ENCODE measurements around the gene TSPAN4. TPM values are rescaled to one million over a fixed set of nuclear protein-coding genes. Genes with fewer than 3 reads are reported as not detected.

TSPAN4 gene
- total RNA-seq, 1 donor from 2014 or later: 43.8 TPM

DNA sequence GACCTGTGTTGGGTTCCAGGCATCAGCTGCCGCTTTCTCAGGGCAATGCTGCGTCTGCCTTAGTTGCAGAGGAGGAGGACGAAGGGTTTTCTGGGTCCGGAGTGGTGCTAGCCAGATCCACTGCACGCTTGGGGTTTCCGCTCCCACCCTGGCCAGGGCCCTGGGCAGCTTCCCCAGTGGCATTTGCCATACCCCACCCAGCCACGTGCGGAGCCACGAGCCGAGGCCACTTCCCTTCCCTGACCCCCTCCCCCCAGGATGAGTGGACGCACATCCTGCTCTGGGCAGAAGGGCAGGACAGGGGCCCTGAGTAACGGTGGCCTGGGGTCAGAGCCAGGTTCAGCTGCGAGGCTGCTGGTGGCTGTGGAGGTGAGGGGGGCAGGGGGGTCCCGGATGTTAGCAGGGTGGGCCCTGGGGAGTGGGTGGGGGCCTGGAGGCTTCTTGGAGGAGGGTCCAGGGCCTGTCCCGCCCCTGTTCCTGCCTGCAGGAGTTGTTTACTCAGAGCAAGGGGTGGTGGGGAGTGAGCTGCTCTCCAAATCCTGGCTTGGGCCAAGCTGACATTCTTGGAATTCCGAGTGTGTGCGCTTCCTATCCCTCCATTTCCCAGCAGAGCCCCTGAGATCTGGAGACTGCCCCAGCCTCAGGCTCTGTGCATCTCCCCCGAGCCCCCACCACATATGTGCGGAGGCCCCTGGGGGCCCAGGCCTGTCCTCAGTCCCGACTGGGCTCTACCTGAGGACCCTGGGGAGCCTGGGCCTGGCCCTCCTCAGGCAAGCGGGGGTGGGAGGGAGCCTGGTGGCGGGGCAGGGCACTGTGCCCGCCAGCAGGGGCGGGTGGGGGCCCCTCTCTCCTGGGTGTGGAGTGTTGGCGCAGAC, 1.4 kb downstream of the TSPAN4 start:
- DNase-seq (ENCODE audit: missing footprints): peak; percentile 95
- intact Hi-C loops (cut with DNase I): loop anchor here (5.0 kb wide), 3 partner anchors 37 to 83 kb away; partner anchors contain the start of genes AP2A2, CHID1, PIDD1 and RPLP2
- peak; percentile 59 for ATAC-seq

DNA sequence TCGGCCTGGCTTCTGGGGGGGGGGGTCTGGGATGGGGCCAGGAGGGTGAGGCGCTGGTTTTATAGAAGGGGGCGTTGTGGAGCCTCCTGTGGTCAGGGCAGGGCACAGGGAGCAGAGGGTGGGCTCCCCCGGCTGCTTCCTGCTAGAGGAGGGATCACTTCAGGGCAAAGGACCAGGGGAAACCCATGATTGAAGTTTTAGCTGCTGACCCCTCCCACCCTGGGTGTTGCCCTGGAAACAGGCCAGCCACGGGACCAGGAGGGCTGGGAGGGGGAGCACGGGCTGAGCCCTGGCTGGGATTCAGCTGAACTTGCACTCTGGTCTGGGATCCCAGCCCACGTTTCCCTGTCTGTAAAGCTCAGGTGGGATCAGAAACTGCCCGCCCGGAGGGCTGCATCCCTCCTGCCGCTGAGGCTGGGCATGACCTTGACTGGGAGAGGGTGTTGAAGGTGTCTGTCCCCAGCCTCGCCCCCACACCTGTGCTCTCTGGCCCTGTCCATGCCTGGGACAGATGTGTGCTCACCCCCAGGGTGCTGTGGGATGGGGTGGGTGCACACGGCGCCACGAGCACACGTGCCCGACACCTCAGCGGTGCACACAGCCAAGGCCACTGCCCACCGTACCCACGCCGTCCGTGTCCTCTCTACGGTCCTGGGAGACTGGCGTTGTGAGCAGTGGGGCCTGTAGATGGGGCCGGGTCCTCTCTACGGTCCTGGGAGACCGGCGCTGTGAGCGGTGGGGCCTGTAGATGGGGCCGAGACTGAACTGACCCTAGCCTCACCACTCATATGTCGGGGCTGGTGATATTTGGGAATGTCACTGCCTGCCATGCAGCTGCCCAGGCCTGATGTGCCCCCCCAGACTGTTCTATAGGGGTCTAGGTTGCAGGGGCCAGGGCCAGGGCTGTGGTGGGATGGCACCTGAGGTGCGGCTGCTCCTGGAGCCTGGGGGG, 2.3 kb downstream of the TSPAN4 start:
- DNase-seq (ENCODE audit: missing footprints): peak; percentile 94
- intact Hi-C loops (cut with DNase I): loop anchor here (5.0 kb wide), 3 partner anchors 38 to 82 kb away; partner anchors contain the start of genes AP2A2, CHID1, PIDD1 and RPLP2
- peak; percentile 67 for ATAC-seq

DNA sequence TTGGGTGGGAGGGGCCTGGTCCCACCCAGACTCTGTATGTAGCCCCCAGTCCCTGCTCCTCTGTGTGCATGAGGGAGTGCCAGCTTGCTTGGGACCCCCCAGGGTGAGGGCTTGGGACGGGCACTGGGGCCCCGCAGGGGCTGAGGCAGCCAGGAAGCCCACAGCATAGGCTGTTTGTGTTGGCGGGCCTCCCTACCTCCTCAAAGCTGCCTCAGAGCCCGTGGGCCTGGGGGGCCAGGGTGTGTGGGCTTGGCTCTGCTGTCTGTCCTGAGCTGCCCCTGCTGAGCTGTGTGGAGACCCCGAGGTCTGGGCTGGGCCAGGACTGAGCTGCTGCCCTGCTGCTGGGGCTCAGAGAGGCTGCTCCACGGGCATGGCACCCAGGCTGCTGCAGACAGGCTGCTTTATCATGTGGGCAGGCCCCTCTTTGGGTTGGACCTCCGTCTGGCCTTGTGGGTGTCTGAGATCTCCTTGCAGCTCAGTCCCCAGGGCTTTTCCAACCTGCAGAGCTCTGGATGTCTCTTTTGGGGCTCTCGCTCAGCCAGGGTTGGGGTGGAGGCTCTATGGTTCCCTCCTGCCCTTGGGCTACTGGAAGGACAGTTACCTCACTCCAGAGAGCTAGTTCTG, 3.3 kb downstream of the TSPAN4 start:
- intact Hi-C loops (cut with DNase I): no loop called here
- DNase-seq (ENCODE audit: missing footprints) (no peak), ATAC-seq (no peak)

DNA sequence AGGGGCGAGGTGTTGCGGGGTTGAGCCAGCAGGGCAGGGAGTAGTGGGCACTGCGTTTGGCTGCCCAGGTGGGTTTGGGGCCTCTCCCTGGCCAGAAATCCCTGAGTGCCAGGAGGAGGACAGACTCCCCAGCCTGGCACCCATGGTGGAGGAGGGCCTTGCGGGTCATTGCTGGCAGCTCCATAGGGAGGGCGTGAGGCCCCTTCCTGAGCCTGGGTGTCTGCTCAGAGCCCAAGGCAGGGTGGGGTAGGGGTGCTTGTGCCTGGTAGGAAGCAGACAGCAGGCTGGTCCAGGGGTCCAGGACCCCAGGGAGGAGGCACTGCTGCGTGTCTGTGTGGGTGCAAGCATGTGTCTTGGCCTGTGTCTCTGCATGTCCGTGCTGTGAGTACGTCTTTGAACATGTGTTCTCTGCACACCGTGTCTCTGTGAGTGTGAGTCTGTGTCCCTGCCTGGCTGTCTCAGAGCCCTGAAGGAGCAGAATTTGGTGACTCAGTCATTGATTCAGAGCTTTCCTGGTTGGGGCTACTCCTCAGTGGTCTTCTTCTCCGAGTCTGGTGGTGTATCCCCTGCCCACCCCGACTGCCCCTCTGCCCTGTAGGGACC, 3.9 kb downstream of the TSPAN4 start:
- ATAC-seq: no peak
- intact Hi-C loops (cut with DNase I): no loop called here
- DNase-seq (ENCODE audit: missing footprints): no peak

DNA sequence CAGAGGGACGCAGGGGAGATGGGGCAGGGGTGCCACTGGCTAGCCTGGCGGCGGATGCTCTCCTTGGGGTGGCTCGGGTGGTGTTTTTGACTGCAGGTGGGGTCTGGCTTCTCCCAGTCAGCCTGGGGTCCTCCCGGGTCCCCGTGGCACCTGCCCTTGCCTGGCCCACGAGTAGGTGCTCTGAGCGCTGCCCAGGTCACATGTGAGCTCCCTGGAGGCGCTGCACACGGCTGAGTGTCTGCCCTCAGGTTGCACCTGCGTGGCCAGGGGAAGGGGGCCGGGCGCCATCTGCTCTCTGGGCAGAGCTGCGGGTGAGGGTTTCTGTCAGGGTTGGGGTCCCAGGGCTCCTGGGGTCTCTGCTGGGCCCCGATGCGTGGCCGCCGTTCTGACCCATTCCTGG, 5.2 kb downstream of the TSPAN4 start:
- intact Hi-C loops (cut with DNase I): no loop called here
- ATAC-seq (no peak), DNase-seq (ENCODE audit: missing footprints) (no peak)

DNA sequence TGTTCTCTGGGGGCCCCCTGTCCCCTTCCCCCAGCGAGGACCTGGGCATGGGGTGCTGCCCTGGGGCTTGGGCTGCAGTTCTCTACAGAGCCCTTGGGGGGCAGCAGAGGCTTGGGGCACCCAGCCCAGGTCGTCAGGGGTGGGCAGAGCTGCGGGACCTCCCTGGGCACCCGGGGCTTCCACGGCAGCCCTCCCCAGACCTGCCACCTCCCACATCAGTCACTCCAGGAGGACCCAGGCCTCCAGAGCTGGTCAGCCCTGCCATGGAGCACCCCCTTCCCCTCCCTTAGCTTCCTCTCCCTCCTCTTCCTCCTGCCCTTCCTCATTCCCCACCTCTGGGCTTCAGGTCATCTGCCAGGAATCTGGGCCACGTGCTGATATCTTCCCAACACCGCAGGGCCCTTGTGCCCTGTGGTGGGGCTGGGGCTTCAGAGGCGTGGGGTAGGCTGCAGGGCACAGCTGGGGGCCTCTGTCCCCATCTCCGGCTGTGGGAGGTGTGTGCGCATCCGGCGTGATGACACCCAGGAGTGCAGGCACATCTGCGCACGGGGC, 5.8 kb downstream of the TSPAN4 start:
- ATAC-seq (no peak), DNase-seq (ENCODE audit: missing footprints) (no peak)
- intact Hi-C loops (cut with DNase I): no loop called here

DNA sequence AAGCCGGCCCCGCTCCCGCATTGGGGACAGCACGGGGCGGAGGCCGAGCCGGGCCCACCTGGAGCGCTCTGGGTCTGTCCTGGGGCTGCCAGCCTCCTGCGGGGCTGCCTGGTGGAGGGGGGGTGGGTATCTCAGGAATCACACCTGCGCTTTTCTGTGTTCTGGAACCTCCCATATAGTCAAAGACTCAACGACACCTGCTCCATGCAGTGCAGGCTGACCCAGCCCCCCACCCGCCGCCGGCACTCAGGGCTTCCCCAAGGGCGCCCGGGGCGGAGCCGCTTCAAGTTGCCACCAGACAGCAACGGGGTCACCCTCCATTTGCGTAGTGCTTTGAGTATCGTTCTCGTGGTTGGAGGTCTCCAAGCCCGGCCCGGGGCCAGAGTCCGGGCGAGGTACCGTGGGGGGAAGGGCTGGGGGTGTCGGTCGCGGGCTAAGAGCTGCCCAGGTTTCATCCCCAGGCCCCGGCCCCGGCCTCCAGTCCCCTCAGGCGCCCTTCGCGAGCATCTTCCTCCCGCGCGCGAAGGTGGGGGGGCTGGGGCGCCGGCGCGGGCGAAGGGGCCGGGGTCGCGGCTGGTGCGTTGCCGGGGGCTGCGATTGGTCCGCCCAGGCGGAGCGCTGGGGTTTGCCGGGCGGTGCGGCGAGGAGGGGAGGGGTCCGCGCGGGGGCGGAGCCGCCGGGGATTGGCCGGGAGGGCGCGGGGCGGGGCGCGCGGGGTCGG, 6.6 kb downstream of the TSPAN4 start:
- intact Hi-C loops (cut with DNase I): loop anchor here (1.0 kb wide), 1 partner anchor 202 kb away; no protein-coding TSS in a partner anchor
- DNase-seq (ENCODE audit: missing footprints) (no peak), ATAC-seq (no peak)

DNA sequence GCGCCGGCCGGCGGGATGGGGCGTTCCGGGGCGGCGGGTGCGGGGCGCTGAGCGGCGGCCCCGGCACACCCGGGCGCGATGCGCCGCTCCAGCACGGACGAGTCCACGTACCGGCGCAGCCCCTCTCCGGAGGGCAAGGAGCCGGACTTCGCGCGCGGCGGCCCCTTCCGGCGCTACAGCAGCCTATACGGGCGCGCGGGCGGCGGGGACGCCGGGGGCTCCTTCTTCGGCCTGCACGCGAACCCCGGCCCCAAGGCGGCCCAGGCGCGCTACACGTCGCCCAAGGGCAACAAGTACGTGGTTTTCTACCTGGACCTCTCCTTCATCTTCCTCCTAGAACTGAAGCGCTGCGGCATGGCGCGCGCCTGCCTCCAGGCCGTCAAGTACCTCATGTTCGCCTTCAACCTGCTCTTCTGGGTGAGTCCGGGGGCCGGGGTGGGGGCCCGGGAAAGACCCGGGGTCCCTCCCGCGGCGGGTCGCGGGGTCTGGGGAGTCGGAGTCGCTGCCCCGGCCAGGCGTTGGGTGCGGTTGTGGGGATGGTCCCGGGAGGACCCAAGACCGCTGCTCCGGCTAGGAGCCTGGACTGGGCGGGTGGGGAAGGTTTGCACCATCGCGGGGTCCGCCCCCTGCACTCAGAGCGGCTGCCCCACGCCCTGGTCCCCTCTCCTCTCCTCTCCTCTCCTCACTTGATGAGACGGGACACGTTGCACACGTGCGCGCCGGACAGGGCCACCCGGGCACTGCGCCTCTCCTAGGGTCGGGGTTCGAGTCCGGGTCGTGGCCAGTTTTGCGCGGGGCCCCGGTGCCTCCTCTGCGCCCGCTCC, 7.5 kb downstream of the TSPAN4 start:
- ATAC-seq: no peak
- no peak for DNase-seq (ENCODE audit: missing footprints)
- intact Hi-C loops (cut with DNase I): loop anchor here (1.0 kb wide), 1 partner anchor 201 kb away; no protein-coding TSS in a partner anchor

DNA sequence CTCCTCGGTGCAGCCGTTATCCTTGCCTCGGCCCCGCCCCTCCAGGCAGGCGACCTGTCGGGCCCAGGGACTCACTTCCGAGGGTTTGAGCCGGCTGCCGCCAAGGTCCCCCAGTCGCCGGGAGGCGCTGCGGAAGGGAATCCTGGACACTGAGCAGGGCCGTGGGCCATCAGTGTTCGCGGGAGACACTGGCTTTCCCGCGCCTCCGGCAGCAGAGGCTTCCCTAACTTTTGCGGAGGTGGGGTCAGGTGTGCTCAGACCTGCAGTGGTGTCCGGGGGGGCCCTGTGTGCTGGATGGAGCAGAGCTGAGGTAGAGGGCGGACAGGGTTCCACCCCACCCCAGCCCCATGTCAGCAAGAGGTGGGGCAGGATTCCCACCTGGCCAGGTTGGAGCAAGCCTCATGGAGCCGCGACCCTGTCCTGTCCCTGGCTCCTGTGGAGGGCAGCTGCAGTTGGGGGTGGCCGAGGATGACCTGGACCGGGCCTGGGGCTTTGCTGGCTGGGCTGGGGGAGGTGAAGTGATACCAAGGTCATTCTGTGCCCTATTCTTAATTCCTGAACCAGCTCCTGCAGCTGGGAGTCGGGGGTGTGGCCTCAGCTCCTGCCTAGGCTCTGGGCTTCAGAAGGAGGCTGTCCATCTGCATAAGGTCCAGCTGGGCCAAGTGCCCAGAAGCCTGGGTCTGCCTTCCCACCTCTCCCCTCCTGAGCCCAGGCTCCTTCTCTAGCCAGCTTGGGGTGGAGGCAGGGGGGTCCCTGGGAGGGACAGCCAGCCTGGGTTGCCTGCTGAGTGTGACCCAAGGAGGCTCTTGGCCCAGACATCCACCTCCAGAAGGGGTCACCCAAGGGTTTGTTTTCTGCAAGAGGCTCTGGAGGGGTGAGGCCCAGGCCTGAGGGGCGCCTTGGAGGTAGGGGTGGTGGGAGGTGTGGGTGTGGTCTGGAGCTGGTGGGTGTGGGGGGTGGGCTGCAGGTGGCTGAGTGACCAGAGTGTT, 8.4 kb downstream of the TSPAN4 start:
- ATAC-seq (no peak), DNase-seq (ENCODE audit: missing footprints) (no peak)
- intact Hi-C loops (cut with DNase I): no loop called here

DNA sequence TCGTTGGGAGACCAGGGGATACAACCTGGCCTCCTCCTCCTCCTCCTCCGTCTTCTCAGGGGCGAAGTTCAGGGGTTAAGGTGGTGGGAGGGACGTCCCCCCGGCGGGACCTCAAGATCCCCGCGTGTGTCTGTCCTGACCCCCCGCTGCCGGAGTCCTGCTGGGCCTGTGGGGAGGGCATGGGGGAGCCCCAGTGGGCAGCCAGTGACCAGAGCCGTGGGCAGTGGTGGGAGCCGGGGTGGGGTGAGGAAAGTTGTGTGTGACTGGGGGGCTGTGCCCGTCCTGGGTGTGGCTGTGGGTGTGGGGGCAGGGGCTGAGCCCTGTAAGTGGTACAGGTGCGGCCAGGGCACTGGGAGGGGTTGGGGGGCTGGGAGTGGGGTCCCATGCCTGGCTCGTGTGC, 10.1 kb downstream of the TSPAN4 start:
- intact Hi-C loops (cut with DNase I): no loop called here
- DNase-seq (ENCODE audit: missing footprints) (no peak), ATAC-seq (no peak)

DNA sequence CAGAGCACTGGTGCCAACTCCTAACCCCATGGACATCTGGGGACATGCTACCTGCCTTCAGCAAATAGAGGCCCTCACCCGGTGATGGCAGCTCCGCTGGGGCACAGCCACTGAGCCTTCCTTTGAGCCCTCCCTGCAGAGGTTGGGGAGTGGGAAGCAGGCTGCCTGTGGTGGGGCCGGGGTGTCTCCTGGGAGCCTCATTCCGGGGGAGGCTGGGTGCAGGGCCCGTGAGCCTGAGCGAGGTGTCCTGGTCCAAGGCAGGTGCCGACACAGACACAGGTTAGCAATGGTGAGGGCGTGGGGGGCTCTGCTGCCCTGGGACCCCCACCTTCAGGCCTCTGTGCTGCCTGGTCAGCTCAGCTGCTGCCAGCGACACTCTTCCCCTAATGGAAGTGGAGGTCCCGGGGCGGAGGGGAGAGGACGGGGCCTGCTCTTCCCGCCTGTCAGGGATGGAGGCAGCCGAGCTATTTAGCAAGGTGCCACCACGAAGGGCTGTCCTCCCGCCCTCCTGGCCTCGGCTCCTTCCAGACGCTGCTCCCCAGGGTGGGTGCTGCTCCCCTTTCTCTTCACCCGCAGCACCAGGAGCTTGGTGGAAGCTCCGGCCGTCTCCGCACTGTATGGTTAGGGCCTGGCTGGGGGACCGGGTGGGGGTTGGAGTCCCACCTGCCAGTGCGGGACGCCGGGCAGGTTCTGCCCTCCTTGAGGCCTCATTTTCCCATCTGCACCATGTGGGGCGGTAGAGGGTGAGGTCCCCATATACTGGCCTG, 11.2 kb downstream of the TSPAN4 start:
- ATAC-seq: no peak
- intact Hi-C loops (cut with DNase I): no loop called here
- DNase-seq (ENCODE audit: missing footprints): no peak

DNA sequence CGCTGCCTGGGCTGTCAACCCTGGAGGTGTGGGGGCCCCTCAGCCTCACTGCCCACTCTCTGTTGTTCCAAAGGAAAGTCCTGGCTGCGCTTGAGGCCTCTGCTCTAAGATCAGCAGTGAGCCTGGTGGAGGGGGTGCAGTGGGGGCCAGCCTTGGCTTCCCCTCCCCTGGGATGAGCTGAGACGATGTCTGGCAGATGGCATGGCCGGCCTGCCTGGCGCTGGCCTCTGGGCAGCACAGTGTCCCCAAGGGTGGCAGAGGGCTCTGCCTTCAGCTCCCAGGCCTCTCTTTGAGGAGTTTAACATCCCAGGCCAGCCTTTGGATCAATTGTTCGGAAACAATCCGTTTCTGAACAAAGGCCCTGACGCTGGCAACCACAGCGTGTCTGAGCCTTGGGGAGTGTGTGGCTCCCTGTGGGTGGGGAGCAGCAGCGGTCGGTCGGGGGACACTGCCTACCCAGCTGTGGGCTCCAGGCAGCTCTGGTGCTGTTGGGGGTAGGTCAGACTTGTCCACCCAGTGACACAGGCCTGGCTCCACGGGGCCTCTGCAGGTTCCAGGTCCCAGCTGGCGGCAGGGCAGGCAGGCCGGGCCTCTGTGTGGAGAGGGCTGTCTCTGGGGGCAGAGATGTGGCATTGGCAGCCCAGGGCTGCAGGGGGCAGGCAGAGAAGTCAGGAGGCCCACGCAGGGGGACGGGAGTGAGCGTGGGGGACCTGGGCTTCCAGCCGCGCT, 12.1 kb downstream of the TSPAN4 start:
- no peak for DNase-seq (ENCODE audit: missing footprints)
- intact Hi-C loops (cut with DNase I): no loop called here
- ATAC-seq: no peak

DNA sequence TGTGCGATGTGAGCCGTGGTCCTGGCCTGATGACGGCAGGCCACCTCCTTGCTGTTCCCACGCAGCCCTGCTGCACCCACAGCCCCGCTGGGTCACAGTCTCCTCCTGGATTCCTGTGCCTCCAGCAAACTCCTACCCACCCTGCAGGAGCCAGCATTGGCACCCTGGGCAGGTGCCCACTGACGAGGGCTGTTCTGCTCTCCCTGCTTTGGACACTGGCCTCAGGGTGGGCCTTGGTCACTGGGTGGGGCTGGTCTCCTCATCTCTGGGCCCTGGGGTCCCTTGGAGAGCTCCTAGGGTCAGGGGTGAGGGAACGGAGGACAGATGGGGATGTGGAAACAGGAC, 12.7 kb downstream of the TSPAN4 start:
- no peak for ATAC-seq
- intact Hi-C loops (cut with DNase I): no loop called here

DNA sequence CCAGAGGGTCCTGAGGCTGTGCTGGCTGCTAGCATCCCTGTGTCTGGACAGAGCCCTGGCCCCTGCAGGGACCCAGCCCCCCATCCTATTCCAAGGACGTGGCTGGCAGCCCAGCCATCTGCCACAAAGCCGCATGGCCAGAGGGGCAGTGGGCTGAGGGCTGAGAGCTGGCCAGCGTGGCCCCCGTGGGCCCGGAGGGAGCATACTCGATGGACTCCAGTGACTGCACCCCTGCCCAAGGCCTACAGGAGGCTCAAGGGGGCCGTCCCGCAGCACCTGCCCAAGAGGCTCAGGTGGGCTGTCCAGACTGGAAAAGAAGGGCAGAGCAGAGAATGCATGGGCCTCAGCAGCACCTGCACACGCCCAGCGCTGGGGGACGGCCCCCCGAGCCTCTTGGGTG, 13.1 kb downstream of the TSPAN4 start:
- intact Hi-C loops (cut with DNase I): no loop called here
- no peak for ATAC-seq
- DNase-seq (ENCODE audit: missing footprints): no peak

More for the DNA sequence above, 12.7 kb downstream of the TSPAN4 start:
- no peak for DNase-seq (ENCODE audit: missing footprints)

DNA sequence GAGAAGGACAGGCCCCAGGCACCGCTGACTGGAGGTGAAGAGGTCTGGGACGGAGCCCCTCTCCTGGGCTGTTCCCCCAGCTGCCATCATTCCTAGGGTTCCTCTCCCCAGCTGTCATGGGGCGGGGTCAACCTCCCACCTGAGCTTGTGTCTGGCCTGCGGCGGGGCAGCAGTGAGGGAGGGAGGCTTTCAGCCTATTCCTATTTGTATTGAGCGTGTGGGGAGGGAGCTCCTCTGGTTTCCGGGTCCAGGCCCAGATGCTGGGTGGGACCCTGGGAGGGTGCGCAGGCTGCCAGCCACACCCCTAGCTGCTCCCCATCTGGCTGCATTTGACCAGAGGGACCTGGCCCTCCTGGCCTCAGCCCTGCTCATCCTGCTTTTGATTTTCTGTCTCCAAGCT, 13.7 kb downstream of the TSPAN4 start:
- intact Hi-C loops (cut with DNase I): no loop called here
- no peak for ATAC-seq
- no peak for DNase-seq (ENCODE audit: missing footprints)

All from Right ventricle myocardium inferior (tissue), 1 donor.